Tibial nerve (tissue), 4 donors: ENCODE results near the gene CDNF.

Experiments used
- CTCF ChIP-seq, 5 experiments: fragments of 200-600 bp in 3 of 5; fragments of 450-650 bp in 2 of 5; sonication (generic) in 3 of 5; IDR thresholded peaks; one replicate each; pipeline ENCODE4 v1.5.1; 2016 to 2019; ENCODE audit warnings: antibody characterized with exemption in 5 of 5, mild to moderate bottlenecking in 3 of 5, moderate library complexity in 2 of 5
- EP300 ChIP-seq, 2 donors: sonication (generic); formaldehyde crosslinking; IDR thresholded peaks; one replicate each; pipeline ENCODE4 v1.6.1; 2017; ENCODE audit warnings: antibody characterized with exemption in 2 of 2, mild to moderate bottlenecking in 1 of 2
- POLR2A ChIP-seq, 2 donors: fragments of 450-650 bp; IDR thresholded peaks; one replicate each; pipeline ENCODE4 v1.6.1; 2017; ENCODE audit warnings: antibody characterized with exemption in 2 of 2, mild to moderate bottlenecking in 2 of 2, moderate library complexity in 2 of 2

- TF ChIP-seq POLR2A (IDR thresholded peaks at IDR 0.05) (no peak), CTCF (IDR thresholded peaks at IDR 0.05) (no peak), EP300 (IDR thresholded peaks at IDR 0.05) (no peak)
Measured at GRCh38 chr10:14798636-14799035, 39.2 kb downstream of the CDNF start.
